HCT116 (cell line): ENCODE results near the gene CCDC107. TPM values are rescaled to one million over a fixed set of nuclear protein-coding genes. Genes with fewer than 3 reads are reported as not detected.

Experiments used
- ATAC-seq: fragments of 200-7000 bp; cut with Tn5 transposase; 2 replicates; pipeline ENCODE4 v1.9.1; 2020; ENCODE audit warnings: mild to moderate bottlenecking, moderate library complexity
- BruUV-seq: library from RNA; stranded (reverse); fragments of 400-500 nt; replicated peaks from 2 replicates; lab custom pipeline; 2021; lab: Mats Ljungman, UMichigan
- CTCF ChIA-PET: fragments of 300-600 bp; sonication (Branson Sonifier 250); formaldehyde crosslinking; loops from one replicate; lab custom pipeline; 2021; ENCODE audit warnings: antibody characterized with exemption; lab: Charles Lee
- POLR2A ChIA-PET: fragments of 300-600, 350-600 bp; sonication (Branson Sonifier 250); formaldehyde crosslinking; loops from one replicate; lab custom pipeline; 2021; ENCODE audit warnings: antibody characterized with exemption; lab: Charles Lee
- RAD21 ChIA-PET, 2 experiments: fragments of 300-600 bp; sonication (Branson Sonifier 250); formaldehyde crosslinking; loops; one replicate each; lab custom pipeline; 2023; ENCODE audit warnings: low total read pairs in 2 of 2; ENCODE audit not compliant: uncharacterized antibody in 2 of 2, unreplicated experiment in 2 of 2, low non-redundant PET in 1 of 2; lab: Charles Lee
- DNase-seq: peaks from one replicate; pipeline ENCODE4 v3.0.0-alpha.2; 2010; ENCODE audit warnings: low read depth, low spot score
- H2AFZ ChIP-seq: fragments of 200-600 bp; shearing (Covaris generic), sonication (generic); 2 replicates; pipeline ENCODE4 v1.6.1; 2017; ENCODE audit warnings: low read depth, mixed run types, mixed read lengths, antibody characterized with exemption, low read length; ENCODE audit not compliant: poor library complexity, severe bottlenecking
- H3K27ac ChIP-seq: 2 replicates; pipeline ENCODE4 v1.5.1; 2012; ENCODE audit warnings: low read depth, low read length
- H3K27me3 ChIP-seq: fragments of 200-600 bp; sonication (generic); 2 replicates; pipeline ENCODE4 v1.6.1; 2016; ENCODE audit warnings: mixed run types, low read length, mixed read lengths; ENCODE audit not compliant: insufficient read depth
- H3K36me3 ChIP-seq, 2 experiments: fragments of 200-500 bp in 1 of 2; fragments of 200-600 bp in 1 of 2; sonication (Bioruptor generic) in 1 of 2; sonication (generic) in 1 of 2; 2 replicates each; pipeline versions ENCODE4 v1.5.1 to v1.6.1; 2014 to 2016; ENCODE audit warnings: low read length in 2 of 2, inconsistent platforms in 1 of 2, mixed read lengths in 1 of 2, mixed run types in 1 of 2; ENCODE audit not compliant: insufficient read depth in 2 of 2, control insufficient read depth in 1 of 2
- H3K4me1 ChIP-seq, 2 experiments: fragments of 200-600 bp in 1 of 2; sonication (generic) in 1 of 2; 2 replicates each; pipeline versions ENCODE4 v1.5.1 to v1.6.1; 2012 to 2017; ENCODE audit warnings: low read length in 2 of 2, inconsistent platforms in 1 of 2, mild to moderate bottlenecking in 1 of 2, mixed read lengths in 1 of 2, mixed run types in 1 of 2, moderate library complexity in 1 of 2; ENCODE audit not compliant: insufficient read depth in 2 of 2, control insufficient read depth in 1 of 2
- H3K4me2 ChIP-seq: fragments of 200-600 bp; sonication (generic); 2 replicates; pipeline ENCODE4 v1.6.1; 2017; ENCODE audit warnings: mixed run types, low read length, mixed read lengths
- H3K4me3 ChIP-seq, 2 experiments: fragments of 200-600 bp in 1 of 2; sonication (generic) in 1 of 2; replicated peaks in 1 of 2; 2 replicates each; pipeline ENCODE4 v1.5.1; 2011 to 2016; ENCODE audit warnings: low read length in 2 of 2, control low read depth in 1 of 2, low read depth in 1 of 2, mild to moderate bottlenecking in 1 of 2, mixed read lengths in 1 of 2, mixed run types in 1 of 2
- H3K79me2 ChIP-seq: fragments of 200-600 bp; sonication (generic); 2 replicates; pipeline ENCODE4 v1.6.1; 2017; ENCODE audit warnings: mild to moderate bottlenecking, mixed run types, low read length, moderate library complexity, mixed read lengths; ENCODE audit not compliant: insufficient read depth
- H3K9ac ChIP-seq: fragments of 200-600 bp; sonication (generic); 2 replicates; pipeline ENCODE4 v1.6.1; 2016; ENCODE audit warnings: low read length, mixed read lengths
- H3K9me2 ChIP-seq: fragments of 200-600 bp; sonication (generic), shearing (Covaris generic); 2 replicates; pipeline ENCODE4 v1.6.1; 2017; ENCODE audit warnings: mixed run types, mild to moderate bottlenecking, moderate library complexity; ENCODE audit not compliant: insufficient read depth
- H3K9me3 ChIP-seq, 2 experiments: fragments of 200-500 bp in 1 of 2; fragments of 200-600 bp in 1 of 2; sonication (Bioruptor generic) in 1 of 2; sonication (generic) in 1 of 2; 2 replicates each; pipeline ENCODE4 v1.6.1; 2014 to 2017; ENCODE audit warnings: low read length in 2 of 2, mixed read lengths in 2 of 2, inconsistent platforms in 1 of 2, low read depth in 1 of 2, mild to moderate bottlenecking in 1 of 2, mixed run types in 1 of 2, moderate library complexity in 1 of 2; ENCODE audit not compliant: control insufficient read depth in 1 of 2, insufficient read depth in 1 of 2
- H4K20me1 ChIP-seq: fragments of 200-600 bp; sonication (generic), shearing (Covaris generic); 2 replicates; pipeline ENCODE4 v1.6.1; 2017; ENCODE audit warnings: mixed run types, mild to moderate bottlenecking, moderate library complexity; ENCODE audit not compliant: insufficient read depth
- CBX3 ChIP-seq: IDR thresholded peaks from 2 replicates; pipeline ENCODE4 v1.6.1; 2012; ENCODE audit warnings: low read depth
- EGR1 ChIP-seq: IDR thresholded peaks from 2 replicates; pipeline ENCODE4 v1.6.1; 2012; ENCODE audit warnings: low read depth
- ELF1 ChIP-seq: IDR thresholded peaks from 2 replicates; pipeline ENCODE4 v1.6.1; 2012; ENCODE audit warnings: low read depth, borderline replicate concordance
- EZH2phosphoT487 ChIP-seq: fragments of 200-600 bp; IDR thresholded peaks from 2 replicates; pipeline ENCODE4 v1.6.1; 2018; ENCODE audit warnings: antibody characterized with exemption, borderline replicate concordance
- FOSL1 ChIP-seq: IDR thresholded peaks from 2 replicates; pipeline ENCODE4 v1.6.1; 2012; ENCODE audit warnings: low read depth
- JUND ChIP-seq: IDR thresholded peaks from 2 replicates; pipeline ENCODE4 v1.6.1; 2012
- POLR2AphosphoS5 ChIP-seq: IDR thresholded peaks from 2 replicates; pipeline ENCODE4 v1.6.1; 2011; ENCODE audit warnings: mild to moderate bottlenecking, low read depth, low read length, moderate library complexity
- SIN3A ChIP-seq: IDR thresholded peaks from 2 replicates; pipeline ENCODE4 v1.6.1; 2012; ENCODE audit warnings: low read depth
- SP1 ChIP-seq: IDR thresholded peaks from 2 replicates; pipeline ENCODE4 v1.6.1; 2012; ENCODE audit warnings: low read depth
- TCF7L2 ChIP-seq: IDR thresholded peaks from 2 replicates; pipeline ENCODE4 v1.7.0; 2011; ENCODE audit warnings: borderline replicate concordance, inconsistent platforms; ENCODE audit not compliant: insufficient read depth, insufficient read length; ENCODE audit errors: extremely low read depth
- ZFX ChIP-seq: fragments of 450-650 bp; IDR thresholded peaks from 2 replicates; pipeline ENCODE4 v1.6.1; 2017
- ZNF274 ChIP-seq: fragments of 200-500 bp; sonication (Bioruptor generic); IDR thresholded peaks from 2 replicates; pipeline ENCODE4 v1.6.1; 2014; ENCODE audit warnings: mild to moderate bottlenecking, low read depth, low read length, inconsistent platforms
- intact Hi-C: fragments of 100-400 bp; cut with micrococcal nuclease; formaldehyde crosslinking; loops from 2 replicates; pipeline ENCODE4 v1.10.0; 2022
- total RNA-seq: library from RNA; stranded (reverse); gene quantifications from one replicate; pipeline ENCODE4 v1.2.1, GENCODE V29; 2021; ENCODE audit not compliant: unreplicated experiment
- TF ChIP-seq, protein P1 (sequence below): IDR thresholded peaks from 2 replicates; pipeline ENCODE4 v1.6.1; 2012
- TF ChIP-seq, protein P2 (sequence below), 3 experiments: fragments of 200-600 bp in 1 of 3; sonication (generic) in 1 of 3; IDR thresholded peaks in 2 of 3; conservative IDR thresholded peaks in 1 of 3; 2 replicates each; pipeline ENCODE4 v1.5.1; 2012 to 2017; ENCODE audit warnings: low read depth in 2 of 3, low read length in 2 of 3, antibody characterized with exemption in 1 of 3, borderline replicate concordance in 1 of 3, control low read depth in 1 of 3, mild to moderate bottlenecking in 1 of 3, mixed read lengths in 1 of 3, mixed run types in 1 of 3, moderate library complexity in 1 of 3; ENCODE audit not compliant: insufficient read depth in 1 of 3
- TF ChIP-seq, protein P3 (sequence below): IDR thresholded peaks from 2 replicates; pipeline ENCODE4 v1.6.1; 2012; ENCODE audit warnings: low read depth
- TF ChIP-seq, protein P4 (sequence below): IDR thresholded peaks from 2 replicates; pipeline ENCODE4 v1.6.1; 2011; ENCODE audit warnings: mild to moderate bottlenecking, low read length, moderate library complexity; ENCODE audit not compliant: insufficient replicate concordance; ENCODE audit errors: extremely low read depth

Gene CCDC107
- total RNA-seq, 1 experiment from 2014 or later, result 11.1 TPM

DNA sequence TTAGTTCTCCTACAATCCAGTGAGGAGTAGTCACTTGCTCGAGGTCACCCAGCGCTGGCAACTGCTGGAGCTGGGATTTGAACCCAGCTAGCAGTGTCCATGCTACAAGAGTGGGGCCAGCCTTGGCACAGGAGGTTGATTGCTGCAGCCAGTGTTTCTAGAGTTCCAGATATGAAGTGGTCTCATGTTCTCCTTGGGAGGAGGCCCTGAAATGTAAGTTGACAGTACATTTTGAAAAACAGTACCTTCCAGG lies 802 bp downstream of the CCDC107 start:
- Histone ChIP-seq H3K9me2 (no peaks in the 10 kb centered on the region), H3K27me3 (no peaks in the 10 kb centered on the region), H3K9ac (peak overlapping the region; percentile 90), H3K36me3 (peaks cover 6 to 26% of the 10 kb centered on the region in 2 experiments; a peak in 3 of 4 replicates), H3K4me3 (peak overlapping the region; percentile 68 to 75)
- ATAC-seq, result peak; percentile 25
- no TSS peak for BruUV-seq
- intact Hi-C loops, result loop anchor here (10.0 kb wide), 1 partner anchor 544 kb away; the partner anchor contains the start of gene ATOSB
- POLR2A ChIA-PET, result interaction anchor here (0.8 to 2.9 kb wide), 4 partner anchors 11 to 97 kb away, joined by 3 to 11 read pairs (median 4); partner anchors contain the start of genes CREB3 and TLN1
- TF ChIP-seq ZNF274 (no peak), ZFX (no peak), FOSL1 (no peak), ELF1 (no peak), EGR1 (no peak), SIN3A (no peak), POLR2AphosphoS5 (no peak), TCF7L2 (no peak), CBX3 (no peak), SP1 (no peak), JUND (no peak), EZH2phosphoT487 (no peak)
- TF ChIP-seq, protein P1, sequence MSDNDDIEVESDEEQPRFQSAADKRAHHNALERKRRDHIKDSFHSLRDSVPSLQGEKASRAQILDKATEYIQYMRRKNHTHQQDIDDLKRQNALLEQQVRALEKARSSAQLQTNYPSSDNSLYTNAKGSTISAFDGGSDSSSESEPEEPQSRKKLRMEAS, result no peak
- TF ChIP-seq, protein P2, sequence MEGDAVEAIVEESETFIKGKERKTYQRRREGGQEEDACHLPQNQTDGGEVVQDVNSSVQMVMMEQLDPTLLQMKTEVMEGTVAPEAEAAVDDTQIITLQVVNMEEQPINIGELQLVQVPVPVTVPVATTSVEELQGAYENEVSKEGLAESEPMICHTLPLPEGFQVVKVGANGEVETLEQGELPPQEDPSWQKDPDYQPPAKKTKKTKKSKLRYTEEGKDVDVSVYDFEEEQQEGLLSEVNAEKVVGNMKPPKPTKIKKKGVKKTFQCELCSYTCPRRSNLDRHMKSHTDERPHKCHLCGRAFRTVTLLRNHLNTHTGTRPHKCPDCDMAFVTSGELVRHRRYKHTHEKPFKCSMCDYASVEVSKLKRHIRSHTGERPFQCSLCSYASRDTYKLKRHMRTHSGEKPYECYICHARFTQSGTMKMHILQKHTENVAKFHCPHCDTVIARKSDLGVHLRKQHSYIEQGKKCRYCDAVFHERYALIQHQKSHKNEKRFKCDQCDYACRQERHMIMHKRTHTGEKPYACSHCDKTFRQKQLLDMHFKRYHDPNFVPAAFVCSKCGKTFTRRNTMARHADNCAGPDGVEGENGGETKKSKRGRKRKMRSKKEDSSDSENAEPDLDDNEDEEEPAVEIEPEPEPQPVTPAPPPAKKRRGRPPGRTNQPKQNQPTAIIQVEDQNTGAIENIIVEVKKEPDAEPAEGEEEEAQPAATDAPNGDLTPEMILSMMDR (IDR thresholded peaks at IDR 0.05 in 2 of 3, conservative IDR thresholded peaks at IDR 0.05 in 1 of 3; ENCODE audit: borderline replicate concordance in 1 of 3, insufficient read depth in 1 of 3, low read depth in 2 of 3, low read length in 2 of 3), result no peak
- TF ChIP-seq, protein P3, sequence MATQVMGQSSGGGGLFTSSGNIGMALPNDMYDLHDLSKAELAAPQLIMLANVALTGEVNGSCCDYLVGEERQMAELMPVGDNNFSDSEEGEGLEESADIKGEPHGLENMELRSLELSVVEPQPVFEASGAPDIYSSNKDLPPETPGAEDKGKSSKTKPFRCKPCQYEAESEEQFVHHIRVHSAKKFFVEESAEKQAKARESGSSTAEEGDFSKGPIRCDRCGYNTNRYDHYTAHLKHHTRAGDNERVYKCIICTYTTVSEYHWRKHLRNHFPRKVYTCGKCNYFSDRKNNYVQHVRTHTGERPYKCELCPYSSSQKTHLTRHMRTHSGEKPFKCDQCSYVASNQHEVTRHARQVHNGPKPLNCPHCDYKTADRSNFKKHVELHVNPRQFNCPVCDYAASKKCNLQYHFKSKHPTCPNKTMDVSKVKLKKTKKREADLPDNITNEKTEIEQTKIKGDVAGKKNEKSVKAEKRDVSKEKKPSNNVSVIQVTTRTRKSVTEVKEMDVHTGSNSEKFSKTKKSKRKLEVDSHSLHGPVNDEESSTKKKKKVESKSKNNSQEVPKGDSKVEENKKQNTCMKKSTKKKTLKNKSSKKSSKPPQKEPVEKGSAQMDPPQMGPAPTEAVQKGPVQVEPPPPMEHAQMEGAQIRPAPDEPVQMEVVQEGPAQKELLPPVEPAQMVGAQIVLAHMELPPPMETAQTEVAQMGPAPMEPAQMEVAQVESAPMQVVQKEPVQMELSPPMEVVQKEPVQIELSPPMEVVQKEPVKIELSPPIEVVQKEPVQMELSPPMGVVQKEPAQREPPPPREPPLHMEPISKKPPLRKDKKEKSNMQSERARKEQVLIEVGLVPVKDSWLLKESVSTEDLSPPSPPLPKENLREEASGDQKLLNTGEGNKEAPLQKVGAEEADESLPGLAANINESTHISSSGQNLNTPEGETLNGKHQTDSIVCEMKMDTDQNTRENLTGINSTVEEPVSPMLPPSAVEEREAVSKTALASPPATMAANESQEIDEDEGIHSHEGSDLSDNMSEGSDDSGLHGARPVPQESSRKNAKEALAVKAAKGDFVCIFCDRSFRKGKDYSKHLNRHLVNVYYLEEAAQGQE, result no peak
- TF ChIP-seq, protein P4, sequence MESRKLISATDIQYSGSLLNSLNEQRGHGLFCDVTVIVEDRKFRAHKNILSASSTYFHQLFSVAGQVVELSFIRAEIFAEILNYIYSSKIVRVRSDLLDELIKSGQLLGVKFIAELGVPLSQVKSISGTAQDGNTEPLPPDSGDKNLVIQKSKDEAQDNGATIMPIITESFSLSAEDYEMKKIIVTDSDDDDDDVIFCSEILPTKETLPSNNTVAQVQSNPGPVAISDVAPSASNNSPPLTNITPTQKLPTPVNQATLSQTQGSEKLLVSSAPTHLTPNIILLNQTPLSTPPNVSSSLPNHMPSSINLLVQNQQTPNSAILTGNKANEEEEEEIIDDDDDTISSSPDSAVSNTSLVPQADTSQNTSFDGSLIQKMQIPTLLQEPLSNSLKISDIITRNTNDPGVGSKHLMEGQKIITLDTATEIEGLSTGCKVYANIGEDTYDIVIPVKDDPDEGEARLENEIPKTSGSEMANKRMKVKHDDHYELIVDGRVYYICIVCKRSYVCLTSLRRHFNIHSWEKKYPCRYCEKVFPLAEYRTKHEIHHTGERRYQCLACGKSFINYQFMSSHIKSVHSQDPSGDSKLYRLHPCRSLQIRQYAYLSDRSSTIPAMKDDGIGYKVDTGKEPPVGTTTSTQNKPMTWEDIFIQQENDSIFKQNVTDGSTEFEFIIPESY, result no peak
- TF ChIP-seq, all 23 proteins: peak for 0
- no peaks in the 10 kb centered on the region for H4K20me1 ChIP-seq
- no peak overlapping the region for H2AFZ ChIP-seq
- no peaks in the 10 kb centered on the region for H3K9me3 ChIP-seq
- H3K4me2 ChIP-seq, result peak overlapping the region; percentile 79
- peak overlapping the region; percentile 85 for H3K27ac ChIP-seq
- ChIA-PET RAD21 (no interaction called here), CTCF (interaction anchor here (0.9 to 2.3 kb wide), 5 partner anchors 38 to 105 kb away, joined by 3 to 7 read pairs (median 3); partner anchors contain the start of gene TESK1)
- H3K79me2 ChIP-seq, result peaks cover 17% of the 10 kb centered on the region; the same call in 1 of the 2 replicates
- H3K4me1 ChIP-seq, result peaks cover 10 to 46% of the 10 kb centered on the region in 2 experiments; a peak in 3 of 4 replicates
- peak; percentile 24 for DNase-seq
